NCI-H460 (cell line): ENCODE measurements around the gene AGRP. TPM values are rescaled to one million over a fixed set of nuclear protein-coding genes. Genes with fewer than 3 reads are reported as not detected.

Experiments used
- total RNA-seq: library from RNA; depleted of rRNA; stranded (reverse); fragments of >200 nt; shearing (Covaris generic); gene quantifications from 2 replicates; pipeline ENCODE4 v1.2.3, GENCODE V29; 2014; rRNA removed

Gene AGRP
- total RNA-seq, 1 experiment from 2014 or later: not detected

Other genes with a start within 250 kb of the AGRP start
- 22.6 and 30.4 TPM in 2 replicates for gene FHOD1, start 236.1 kb downstream of the AGRP start, total RNA-seq
- gene SLC9A5, start 234.6 kb downstream of the AGRP start, total RNA-seq: 0.78 and 0.94 TPM in 2 replicates
- gene PLEKHG4, start 204.0 kb downstream of the AGRP start, total RNA-seq: 7.1 and 9.1 TPM in 2 replicates
- not detected in 2 replicates for gene KCTD19, start 156.8 kb downstream of the AGRP start, total RNA-seq
- not detected in 2 replicates for gene LRRC36, start 156.7 kb downstream of the AGRP start, total RNA-seq
- gene TPPP3, start 90.0 kb downstream of the AGRP start, total RNA-seq: 0.84 TPM in 1 of 2 replicates, not detected in the other
- gene ZDHHC1, start 67.1 kb downstream of the AGRP start, total RNA-seq: 9.9 and 12.6 TPM in 2 replicates
- 0.17 and 1.2 TPM in 2 replicates for gene HSD11B2, start 52.4 kb downstream of the AGRP start, total RNA-seq
- 66.7 and 69.8 TPM in 2 replicates for gene ATP6V0D1, start 2.4 kb downstream of the AGRP start, total RNA-seq
- gene RIPOR1, start 45.3 kb upstream of the AGRP start, total RNA-seq: 21.9 and 24.1 TPM in 2 replicates
- gene CTCF, start 79.0 kb upstream of the AGRP start, total RNA-seq: 41.6 and 55.9 TPM in 2 replicates
- 0.32 and 0.40 TPM in 2 replicates for gene CARMIL2, start 161.6 kb upstream of the AGRP start, total RNA-seq
- gene ACD, start 176.7 kb upstream of the AGRP start, total RNA-seq: 27.7 and 37.9 TPM in 2 replicates
- 3.4 and 6.5 TPM in 2 replicates for gene PARD6A, start 177.4 kb upstream of the AGRP start, total RNA-seq
- 10.2 and 10.4 TPM in 2 replicates for gene ENKD1, start 183.2 kb upstream of the AGRP start, total RNA-seq
- gene C16orf86, start 183.3 kb upstream of the AGRP start, total RNA-seq: 0.27 TPM in 1 of 2 replicates, not detected in the other
- gene GFOD2, start 235.8 kb upstream of the AGRP start, total RNA-seq: 15.0 and 17.4 TPM in 2 replicates